HepG2 (cell line): ENCODE results near the gene ST6GALNAC2. TPM values are rescaled to one million over a fixed set of nuclear protein-coding genes. Genes with fewer than 3 reads are reported as not detected.

Experiments used
- ARID5B ChIP-seq: IDR thresholded peaks from 2 replicates; pipeline ENCODE4 v1.4.0; 2020; ENCODE audit warnings: mild to moderate bottlenecking, missing genetic modification reagents
- ATAD3A ChIP-seq: sonication (generic); formaldehyde crosslinking; IDR thresholded peaks from 2 replicates; pipeline ENCODE4 v1.4.0; 2020; ENCODE audit warnings: missing genetic modification reagents
- EHMT2 ChIP-seq: fragments of 200-600 bp; sonication (generic); IDR thresholded peaks from 2 replicates; pipeline ENCODE4 v1.7.0; 2017; ENCODE audit warnings: antibody characterized with exemption, low read depth, low read length, borderline replicate concordance
- FLYWCH1 ChIP-seq: sonication (generic); formaldehyde crosslinking; IDR thresholded peaks from 2 replicates; pipeline ENCODE4 v1.8.1; 2023; ENCODE audit warnings: mild to moderate bottlenecking, missing genetic modification reagents
- GTF3A ChIP-seq: sonication (generic); formaldehyde crosslinking; conservative IDR thresholded peaks from 2 replicates; pipeline ENCODE4 v1.4.0; 2020; ENCODE audit warnings: mild to moderate bottlenecking, missing genetic modification reagents
- MBNL3 ChIP-seq: fragments of 250-450 bp; sonication (Bioruptor Pico); conservative IDR thresholded peaks from 2 replicates; pipeline ENCODE4 v1.8.0; 2022; ENCODE audit warnings: mild to moderate bottlenecking, inconsistent platforms
- MED13 ChIP-seq: sonication (generic); formaldehyde crosslinking; IDR thresholded peaks from 2 replicates; pipeline ENCODE4 v1.5.0; 2020; ENCODE audit warnings: missing genetic modification reagents
- NFE2L2 ChIP-seq: fragments of 150-350 bp; IDR thresholded peaks from 2 replicates; pipeline ENCODE4 v1.6.1; 2014; ENCODE audit warnings: low read length
- PRDM4 ChIP-seq: sonication (generic); formaldehyde crosslinking; IDR thresholded peaks from 2 replicates; pipeline ENCODE4 v1.9.0; 2021; ENCODE audit warnings: missing genetic modification reagents, borderline replicate concordance
- SCMH1 ChIP-seq: sonication (generic); formaldehyde crosslinking; IDR thresholded peaks from 2 replicates; pipeline ENCODE4 v1.9.0; 2021; ENCODE audit warnings: missing genetic modification reagents, mild to moderate bottlenecking, borderline replicate concordance
- SNRNP70 ChIP-seq: fragments of 200-400 bp; formaldehyde crosslinking; IDR thresholded peaks from 2 replicates; pipeline ENCODE4 v1.6.1; 2017; ENCODE audit warnings: mild to moderate bottlenecking, low read depth, low read length, moderate library complexity
- THAP11 ChIP-seq: IDR thresholded peaks from 2 replicates; pipeline ENCODE4 v1.6.1; 2016; ENCODE audit warnings: missing biosample characterization, missing genetic modification reagents
- ZNF10 ChIP-seq: sonication (generic); formaldehyde crosslinking; IDR thresholded peaks from 2 replicates; pipeline ENCODE4 v1.4.0; 2020; ENCODE audit warnings: mild to moderate bottlenecking, low read depth, missing genetic modification reagents, borderline replicate concordance
- ZNF274 ChIP-seq: sonication (generic); formaldehyde crosslinking; IDR thresholded peaks from 2 replicates; pipeline ENCODE4 v1.5.1; 2020; ENCODE audit warnings: mild to moderate bottlenecking, missing genetic modification reagents
- ZNF543 ChIP-seq: sonication (generic); formaldehyde crosslinking; IDR thresholded peaks from 2 replicates; pipeline ENCODE4 v1.4.0; 2020; ENCODE audit warnings: mild to moderate bottlenecking, missing genetic modification reagents
- ZNF546 ChIP-seq: sonication (generic); formaldehyde crosslinking; conservative IDR thresholded peaks from 2 replicates; pipeline ENCODE4 v1.8.1; 2023; ENCODE audit warnings: mild to moderate bottlenecking, missing genetic modification reagents
- ZNF615 ChIP-seq: sonication (generic); formaldehyde crosslinking; IDR thresholded peaks from 2 replicates; pipeline ENCODE4 v1.5.0; 2020; ENCODE audit warnings: mild to moderate bottlenecking, missing genetic modification reagents, borderline replicate concordance
- polyA plus RNA-seq, 8 experiments: library from polyadenylated mRNA; depleted of rRNA in 3 of 8; stranded (reverse) in 7 of 8; unstranded in 1 of 8; fragments of >200 nt; fragmentation: Illumina TruSeq in 4 of 8; extraction: Trizol in 4 of 8; gene quantifications; 2 replicates each; pipeline versions ENCODE4 v1.2.1 to v1.2.3, GENCODE V29; 2011 to 2016; ENCODE audit warnings: low read depth in 4 of 8, missing spikeins in 1 of 8, mixed read lengths in 1 of 8; ENCODE audit not compliant: insufficient read depth in 1 of 8
- total RNA-seq, 5 experiments: library from RNA; depleted of rRNA; stranded (reverse); fragments of >200 nt; fragmentation: Illumina TruSeq; extraction: Trizol; gene quantifications; 2 replicates each; pipeline ENCODE4 v1.2.3, GENCODE V29; 2016; ENCODE audit warnings: low read depth in 1 of 5
- TF ChIP-seq, protein P1 (sequence below): sonication (generic); formaldehyde crosslinking; IDR thresholded peaks from 2 replicates; pipeline ENCODE4 v1.4.0; 2020; ENCODE audit warnings: missing genetic modification reagents

The ST6GALNAC2 gene
- total and polyA plus RNA-seq, 2 of the 13 experiments (the other 11 are each of a cell fraction or from before 2014, with no cell fraction given): 0.12 to 0.49 TPM

DNA sequence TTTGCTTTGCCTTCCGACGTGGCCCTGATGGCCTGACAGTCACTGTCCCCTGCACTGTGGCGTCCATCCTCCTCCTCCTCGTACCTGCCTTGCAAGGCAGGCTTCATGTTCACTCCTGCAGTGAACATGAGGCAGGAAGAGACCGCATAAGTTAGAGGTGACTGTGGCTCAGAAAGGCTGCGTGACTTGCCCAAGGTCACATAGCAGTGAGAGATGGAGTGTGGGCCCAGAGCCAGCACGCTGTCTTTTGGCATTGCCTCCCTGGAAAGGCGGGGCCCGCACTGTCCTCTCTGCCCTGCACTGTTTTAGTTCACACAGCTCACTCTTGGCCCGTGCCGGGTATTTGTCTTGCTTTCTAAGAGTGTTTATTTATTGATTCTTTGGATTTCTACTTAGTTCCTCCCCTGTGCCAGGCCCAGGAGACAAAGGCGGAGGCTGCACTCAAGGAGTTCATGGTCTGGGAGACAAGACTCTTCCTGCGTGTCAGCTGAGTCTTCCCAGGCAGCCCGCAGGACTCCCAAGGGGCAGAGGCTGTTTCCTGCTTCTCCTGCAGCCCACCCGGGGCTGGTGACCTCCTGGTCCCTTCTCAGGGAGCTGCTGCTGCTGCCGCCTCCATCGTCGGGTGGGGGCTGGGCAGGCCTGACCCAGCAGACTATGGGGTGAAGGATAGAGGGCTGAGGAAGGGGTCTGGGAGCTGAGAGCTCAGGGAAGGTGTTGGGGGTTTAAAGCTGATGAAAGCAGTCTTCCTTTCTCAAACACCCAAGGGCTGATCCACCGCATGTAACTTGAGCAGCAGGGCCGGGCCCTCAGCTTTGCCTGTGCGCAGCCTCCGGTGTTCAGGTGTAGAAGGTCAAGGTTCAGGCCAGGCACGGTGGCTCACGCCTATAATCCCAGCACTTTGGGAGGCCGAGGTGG is 60.8 kb downstream of the ST6GALNAC2 start (continued):
- peak; percentile 60 for TF ChIP-seq ARID5B (CRISPR knock-in tag)
- TF ChIP-seq NFE2L2: no peak
- TF ChIP-seq, protein P1, sequence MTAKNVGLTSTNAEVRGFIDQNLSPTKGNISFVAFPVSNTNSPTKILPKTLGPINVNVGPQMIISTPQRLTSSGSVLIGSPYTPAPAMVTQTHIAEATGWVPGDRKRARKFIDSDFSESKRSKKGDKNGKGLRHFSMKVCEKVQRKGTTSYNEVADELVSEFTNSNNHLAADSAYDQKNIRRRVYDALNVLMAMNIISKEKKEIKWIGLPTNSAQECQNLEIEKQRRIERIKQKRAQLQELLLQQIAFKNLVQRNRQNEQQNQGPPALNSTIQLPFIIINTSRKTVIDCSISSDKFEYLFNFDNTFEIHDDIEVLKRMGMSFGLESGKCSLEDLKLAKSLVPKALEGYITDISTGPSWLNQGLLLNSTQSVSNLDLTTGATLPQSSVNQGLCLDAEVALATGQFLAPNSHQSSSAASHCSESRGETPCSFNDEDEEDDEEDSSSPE (CRISPR knock-in tag): no peak
- TF ChIP-seq ZNF10 (CRISPR knock-in tag): no peak
- TF ChIP-seq MBNL3 (CRISPR knock-in tag): no peak
- TF ChIP-seq EHMT2: no peak
- no peak for TF ChIP-seq PRDM4 (CRISPR knock-in tag)
- no peak for TF ChIP-seq ATAD3A (CRISPR knock-in tag)
- TF ChIP-seq ZNF546: no peak
- peak; percentile 59 for TF ChIP-seq THAP11
- no peak for TF ChIP-seq SNRNP70
- TF ChIP-seq MED13 (CRISPR knock-in tag): no peak
- no peak for TF ChIP-seq FLYWCH1 (CRISPR knock-in tag)
- peak; percentile 88; the same call in 1 of the 2 replicates for TF ChIP-seq ZNF274 (CRISPR knock-in tag)
- TF ChIP-seq GTF3A (CRISPR knock-in tag): no peak
- TF ChIP-seq ZNF543 (CRISPR knock-in tag): peak; percentile 84
- no peak for TF ChIP-seq ZNF615 (CRISPR knock-in tag)
- TF ChIP-seq SCMH1 (CRISPR knock-in tag): no peak
